ENCODE measurements around the gene ZBTB42.

ZBTB42 gene

GRCh38 chr14:104800771-104801519, at the start of gene ZBTB42:
ZBTB42 (plus strand) TSS chr14:104801101; CDS start chr14:104801198, 97 bp downstream.
- peak; percentile 81 for DNase-seq

- DNase-seq: no peak
Measured at GRCh38 chr14:104751539-104752422, 49.1 kb upstream of the ZBTB42 start.

GRCh38 chr14:104752423-104752734, 48.5 kb upstream of the ZBTB42 start:
- no peak for DNase-seq

GRCh38 chr14:104752735-104753527, 48.0 kb upstream of the ZBTB42 start, which contains the start of gene SIVA1:
SIVA1 (plus strand) TSS chr14:104753147; CDS start chr14:104753202, 55 bp downstream.
- peak; percentile 100 for DNase-seq

- peak; percentile 67 for DNase-seq
Measured at GRCh38 chr14:104753528-104754212, 47.2 kb upstream of the ZBTB42 start.

GRCh38 chr14:104754213-104754851, 46.6 kb upstream of the ZBTB42 start:
- no peak for DNase-seq

GRCh38 chr14:104755621-104756020, 45.3 kb upstream of the ZBTB42 start:
- DNase-seq: no peak

GRCh38 chr14:104756477-104757237, 44.2 kb upstream of the ZBTB42 start:
- DNase-seq: no peak

- DNase-seq: no peak
Measured at GRCh38 chr14:104757238-104757585, 43.7 kb upstream of the ZBTB42 start.

GRCh38 chr14:104757681-104758392, 43.1 kb upstream of the ZBTB42 start:
- DNase-seq: no peak

- no peak for DNase-seq
Measured at GRCh38 chr14:104758981-104759969, 41.6 kb upstream of the ZBTB42 start.

GRCh38 chr14:104765517-104765916, 35.4 kb upstream of the ZBTB42 start:
- no peak for DNase-seq

GRCh38 chr14:104766256-104766862, 34.5 kb upstream of the ZBTB42 start:
- DNase-seq: no peak

GRCh38 chr14:104766863-104767633, 33.9 kb upstream of the ZBTB42 start:
- no peak for DNase-seq

- DNase-seq: no peak
Measured at GRCh38 chr14:104767634-104767918, 33.3 kb upstream of the ZBTB42 start.

GRCh38 chr14:104768437-104769323, 32.2 kb upstream of the ZBTB42 start:
- DNase-seq: peak; percentile 100
